Mesendoderm (in vitro differentiated cells): ENCODE measurements around the gene MMP24.

Source experiments
- DNase-seq: peaks from one replicate; pipeline ENCODE4 v3.0.0; 2013
- H2AK5ac ChIP-seq: 2 replicates; pipeline ENCODE4 v1.6.1; 2013; ENCODE audit warnings: low read length, inconsistent platforms
- H2BK120ac ChIP-seq: 2 replicates; pipeline ENCODE4 v1.6.1; 2013; ENCODE audit warnings: low read depth, mild to moderate bottlenecking, low read length, moderate library complexity, mixed read lengths
- H2BK15ac ChIP-seq: replicated peaks from 2 replicates; pipeline ENCODE4 v1.6.1; 2013; ENCODE audit warnings: low read depth, mild to moderate bottlenecking, moderate library complexity
- H2BK5ac ChIP-seq: 2 replicates; pipeline ENCODE4 v1.6.1; 2013; ENCODE audit warnings: low read length, inconsistent platforms
- H3K18ac ChIP-seq: 2 replicates; pipeline ENCODE4 v1.6.1; 2013; ENCODE audit warnings: mild to moderate bottlenecking, low read length, mixed read lengths
- H3K23ac ChIP-seq: one replicate; pipeline ENCODE4 v1.6.1; 2013; ENCODE audit warnings: low read length
- H3K27ac ChIP-seq: 2 replicates; pipeline ENCODE4 v1.5.1; 2013; ENCODE audit warnings: low read depth, mild to moderate bottlenecking, inconsistent platforms, low read length, moderate library complexity
- H3K27me3 ChIP-seq: 2 replicates; pipeline ENCODE4 v1.6.1; 2013; ENCODE audit warnings: low read length, control low read depth, mild to moderate bottlenecking, inconsistent platforms; ENCODE audit not compliant: insufficient read depth, poor library complexity
- H3K36me3 ChIP-seq: 2 replicates; pipeline ENCODE4 v1.6.1; 2013; ENCODE audit warnings: low read length, inconsistent platforms; ENCODE audit not compliant: control insufficient read depth, insufficient read depth
- H3K4ac ChIP-seq: one replicate; pipeline ENCODE4 v1.6.1; 2013; ENCODE audit warnings: low read depth, mild to moderate bottlenecking, low read length, moderate library complexity
- H3K4me1 ChIP-seq: 2 replicates; pipeline ENCODE4 v1.6.1; 2013; ENCODE audit warnings: low read depth, low read length, inconsistent platforms; ENCODE audit not compliant: control insufficient read depth
- H3K4me2 ChIP-seq: 2 replicates; pipeline ENCODE4 v1.6.1; 2013; ENCODE audit warnings: low read length
- H3K4me3 ChIP-seq: 2 replicates; pipeline ENCODE4 v1.5.1; 2013; ENCODE audit warnings: mild to moderate bottlenecking, low read length
- H3K56ac ChIP-seq: one replicate; pipeline ENCODE4 v1.6.1; 2013; ENCODE audit warnings: low read length
- H3K79me1 ChIP-seq: 2 replicates; pipeline ENCODE4 v1.6.1; 2013; ENCODE audit warnings: low read length, inconsistent platforms
- H3K79me2 ChIP-seq: 2 replicates; pipeline ENCODE4 v1.6.1; 2013; ENCODE audit warnings: mild to moderate bottlenecking, low read length; ENCODE audit not compliant: control insufficient read depth, insufficient read depth
- H3K9ac ChIP-seq: 2 replicates; pipeline ENCODE4 v1.6.1; 2013; ENCODE audit warnings: low read length, inconsistent platforms
- H4K5ac ChIP-seq: one replicate; pipeline ENCODE4 v1.6.1; 2013; ENCODE audit warnings: low read length
- H4K8ac ChIP-seq: one replicate; pipeline ENCODE4 v1.6.1; 2013; ENCODE audit warnings: low read depth, mild to moderate bottlenecking, control low read depth, low read length, moderate library complexity
- WGBS: extraction: QIAGEN DNeasy Blood & Tissue Kit; methylation state at CpG from one replicate; pipeline ENCODE4 v1.1.7; 2013; ENCODE audit warnings: low lambda C conversion rate, missing lambda C conversion rate; ENCODE audit not compliant: insufficient coverage; ENCODE audit errors: extremely low coverage; 5-methylcytosine and 5-hydroxymethylcytosine counted together

The MMP24 gene

DNA sequence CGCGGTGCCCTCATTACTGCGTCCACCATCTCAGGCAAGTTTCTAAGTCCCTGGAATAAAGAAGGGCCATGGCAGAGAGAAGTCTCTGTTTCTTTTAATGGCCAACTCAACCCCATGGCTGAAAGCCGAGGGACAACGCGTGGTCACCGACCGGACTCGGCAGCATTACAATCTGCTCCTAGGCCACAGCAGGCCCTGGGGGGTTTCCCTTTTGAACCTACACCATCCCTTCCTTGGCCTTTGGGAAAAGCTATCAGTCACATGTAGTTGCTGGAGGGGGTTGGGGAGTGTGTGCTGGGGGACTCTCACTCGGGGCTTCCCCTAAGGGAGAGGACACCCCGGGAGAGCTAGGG lies 76.9 kb downstream of the MMP24 start:
- no CpG with 5 or more reads among the region's 11 CpGs for WGBS
- peak overlapping the region; percentile 39 for H3K9ac ChIP-seq
- H3K36me3 ChIP-seq: no peaks in the 10 kb centered on the region
- no peak overlapping the region for H3K27ac ChIP-seq
- no peaks in the 10 kb centered on the region for H3K27me3 ChIP-seq
- no peak overlapping the region for H3K4me2 ChIP-seq
- no peaks in the 10 kb centered on the region for H3K79me1 ChIP-seq
- H2AK5ac ChIP-seq: no peak overlapping the region
- H3K23ac ChIP-seq: no peak overlapping the region
- H3K18ac ChIP-seq: no peak overlapping the region
- H3K56ac ChIP-seq: peak overlapping the region; percentile 26
- H4K8ac ChIP-seq: no peak overlapping the region
- no peak overlapping the region for H4K5ac ChIP-seq
- H2BK120ac ChIP-seq: no peak overlapping the region
- no peak overlapping the region for H3K4me3 ChIP-seq
- no peak overlapping the region for H2BK15ac ChIP-seq
- no peak for DNase-seq
- no peak overlapping the region for H3K4ac ChIP-seq
- no peaks in the 10 kb centered on the region for H3K79me2 ChIP-seq
- H3K4me1 ChIP-seq: peaks cover 3% of the 10 kb centered on the region
- H2BK5ac ChIP-seq: no peak overlapping the region

- no peak overlapping the region for H2AK5ac ChIP-seq
- peak overlapping the region; percentile 53 for H3K9ac ChIP-seq
- H3K4me1 ChIP-seq: peaks cover 3% of the 10 kb centered on the region
- H2BK5ac ChIP-seq: no peak overlapping the region
- no peak overlapping the region for H2BK15ac ChIP-seq
- H3K18ac ChIP-seq: no peak overlapping the region
- H3K4me3 ChIP-seq: no peak overlapping the region
- peak overlapping the region; percentile 72 for H3K56ac ChIP-seq
- no peak overlapping the region for H3K4ac ChIP-seq
- H3K79me1 ChIP-seq: no peaks in the 10 kb centered on the region
- WGBS: no CpG with 5 or more reads among the region's 18 CpGs
- H4K5ac ChIP-seq: no peak overlapping the region
- no peak overlapping the region for H4K8ac ChIP-seq
- H3K79me2 ChIP-seq: no peaks in the 10 kb centered on the region
- no peaks in the 10 kb centered on the region for H3K36me3 ChIP-seq
- no peak overlapping the region for H3K27ac ChIP-seq
- H3K27me3 ChIP-seq: no peaks in the 10 kb centered on the region
- DNase-seq: peak; percentile 98
- H3K4me2 ChIP-seq: peak overlapping the region; percentile 41
- no peak overlapping the region for H2BK120ac ChIP-seq
- no peak overlapping the region for H3K23ac ChIP-seq
These were observed 77.4 kb downstream of the MMP24 start for GRCh38 chr20:35303735-35304491.

DNA sequence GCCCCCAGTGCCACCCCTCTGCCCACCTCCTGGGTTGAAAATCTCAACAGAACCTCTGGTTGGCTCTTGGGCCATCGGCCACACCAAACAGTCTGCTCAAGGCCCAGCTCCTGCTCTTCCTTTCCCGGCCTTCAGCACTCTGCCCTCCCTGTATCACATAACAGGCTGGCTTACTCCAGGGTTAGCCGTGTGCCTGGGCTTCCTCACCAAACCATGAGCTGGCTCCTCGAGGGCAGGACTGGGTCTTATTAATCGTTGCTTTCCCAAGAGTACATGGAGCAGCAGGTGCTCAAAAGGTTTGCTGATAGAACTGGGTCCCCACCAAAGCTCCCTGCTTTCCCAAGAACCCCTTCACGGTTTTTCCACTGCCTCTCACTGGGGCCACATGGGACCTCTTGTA lies 78.5 kb downstream of the MMP24 start:
- Histone ChIP-seq H3K27me3 (no peaks in the 10 kb centered on the region), H3K4me2 (no peak overlapping the region), H3K23ac (no peak overlapping the region), H2AK5ac (no peak overlapping the region), H2BK15ac (no peak overlapping the region), H3K4me1 (peaks cover 3% of the 10 kb centered on the region), H3K4ac (no peak overlapping the region), H3K79me2 (no peaks in the 10 kb centered on the region), H3K27ac (no peak overlapping the region), H2BK120ac (no peak overlapping the region), H4K8ac (no peak overlapping the region), H2BK5ac (no peak overlapping the region), H3K36me3 (no peaks in the 10 kb centered on the region), H3K4me3 (no peak overlapping the region), H3K79me1 (no peaks in the 10 kb centered on the region), H3K18ac (no peak overlapping the region), H4K5ac (no peak overlapping the region), H3K56ac (no peak overlapping the region), H3K9ac (no peak overlapping the region)
- WGBS: no CpG with 5 or more reads among the region's 6 CpGs
- no peak for DNase-seq

DNA sequence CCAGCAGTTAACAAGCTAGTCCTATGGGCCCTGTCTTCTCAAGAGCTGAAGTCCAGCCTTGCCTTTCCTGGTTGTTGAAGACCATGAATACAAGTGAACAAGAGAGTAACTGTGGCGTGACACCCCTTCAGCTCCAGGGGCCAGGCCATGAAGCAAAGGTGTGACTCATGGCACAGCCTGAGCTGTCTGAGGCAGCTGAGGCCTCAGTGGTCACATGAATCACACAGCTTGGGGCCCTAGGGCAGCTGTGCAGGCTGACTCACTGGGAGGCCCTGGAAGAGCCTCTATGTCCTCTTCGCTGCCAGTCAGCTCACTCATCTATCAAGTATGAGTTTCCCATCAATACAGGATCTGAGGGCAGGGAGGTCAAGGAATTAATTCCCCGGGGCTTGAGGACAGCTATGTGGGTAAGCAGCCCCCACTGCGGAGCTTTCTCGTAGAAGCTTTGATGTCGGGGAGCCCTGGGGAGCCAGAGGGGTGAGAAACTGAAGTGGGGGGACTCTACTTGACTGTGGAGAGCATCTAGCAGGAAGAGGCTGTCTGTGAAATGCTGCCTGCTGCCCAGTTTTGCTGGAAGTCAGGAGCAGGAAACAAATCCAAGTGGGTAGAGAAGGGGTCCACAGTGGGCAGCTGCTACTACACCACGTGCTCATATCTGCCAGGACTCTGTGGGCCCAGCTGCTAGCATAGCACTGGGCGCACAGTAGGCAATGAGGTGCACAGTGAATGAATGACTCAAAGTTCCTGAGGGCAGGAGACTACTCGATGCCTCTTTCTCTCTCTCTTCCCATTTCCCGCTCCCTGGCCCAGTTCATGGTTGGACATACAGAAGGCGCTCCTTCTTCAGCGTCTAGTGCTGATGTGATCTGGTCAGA lies 79.4 kb downstream of the MMP24 start:
- no peak overlapping the region for H2AK5ac ChIP-seq
- no peaks in the 10 kb centered on the region for H3K79me1 ChIP-seq
- no peak overlapping the region for H2BK15ac ChIP-seq
- no peak overlapping the region for H2BK120ac ChIP-seq
- H2BK5ac ChIP-seq: no peak overlapping the region
- no peak overlapping the region for H3K23ac ChIP-seq
- H4K5ac ChIP-seq: no peak overlapping the region
- no peaks in the 10 kb centered on the region for H3K79me2 ChIP-seq
- peak overlapping the region; percentile 2 for H3K27ac ChIP-seq
- H3K9ac ChIP-seq: no peak overlapping the region
- no peak overlapping the region for H3K56ac ChIP-seq
- H3K4me3 ChIP-seq: no peak overlapping the region
- no peak overlapping the region for H3K4me2 ChIP-seq
- no CpG with 5 or more reads among the region's 12 CpGs for WGBS
- no peaks in the 10 kb centered on the region for H3K27me3 ChIP-seq
- no peaks in the 10 kb centered on the region for H3K36me3 ChIP-seq
- DNase-seq: peak; percentile 75
- no peak overlapping the region for H4K8ac ChIP-seq
- H3K18ac ChIP-seq: no peak overlapping the region
- H3K4me1 ChIP-seq: peaks cover 3% of the 10 kb centered on the region
- no peak overlapping the region for H3K4ac ChIP-seq

DNA sequence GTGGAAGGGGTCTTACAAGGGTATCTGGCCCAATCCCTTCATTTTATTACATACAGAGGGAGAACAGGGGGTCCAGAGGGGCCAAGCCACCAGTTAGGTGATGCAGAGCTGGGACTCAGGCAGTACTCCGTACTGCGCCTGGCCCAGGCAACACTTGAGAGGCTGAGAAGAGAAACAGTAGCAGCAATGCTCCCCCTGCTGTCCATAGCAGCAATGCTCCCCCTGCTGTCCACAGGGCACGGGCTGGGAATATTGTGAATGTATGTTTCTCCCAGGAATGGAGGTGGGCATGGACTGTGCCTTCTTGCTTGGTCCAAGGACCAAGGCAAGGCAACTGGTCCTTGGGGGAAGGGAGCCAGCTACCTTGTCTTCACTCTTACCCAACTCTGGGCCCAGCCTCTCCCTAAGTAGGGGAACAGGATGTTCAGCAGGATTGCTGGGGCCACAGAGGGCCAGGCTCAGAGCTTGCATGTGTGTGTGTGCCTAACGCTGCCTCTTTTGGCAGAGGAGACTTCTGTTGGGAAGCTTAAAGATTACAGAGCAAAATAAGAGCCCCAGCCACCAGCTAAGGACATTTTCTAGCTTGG lies 80.5 kb downstream of the MMP24 start:
- H3K23ac ChIP-seq: no peak overlapping the region
- H2BK120ac ChIP-seq: no peak overlapping the region
- no peaks in the 10 kb centered on the region for H3K36me3 ChIP-seq
- no peak overlapping the region for H3K9ac ChIP-seq
- H3K27me3 ChIP-seq: no peaks in the 10 kb centered on the region
- no peak overlapping the region for H4K5ac ChIP-seq
- H3K79me2 ChIP-seq: no peaks in the 10 kb centered on the region
- no peak overlapping the region for H2AK5ac ChIP-seq
- no peak overlapping the region for H2BK5ac ChIP-seq
- DNase-seq: peak; percentile 85
- H3K27ac ChIP-seq: no peak overlapping the region
- H3K79me1 ChIP-seq: no peaks in the 10 kb centered on the region
- H3K56ac ChIP-seq: no peak overlapping the region
- no peak overlapping the region for H3K4me3 ChIP-seq
- H3K18ac ChIP-seq: no peak overlapping the region
- H4K8ac ChIP-seq: no peak overlapping the region
- whole genome bisulfite sequencing: no CpG with 5 or more reads among the region's 4 CpGs
- peaks cover 5% of the 10 kb centered on the region for H3K4me1 ChIP-seq
- H2BK15ac ChIP-seq: no peak overlapping the region
- H3K4me2 ChIP-seq: no peak overlapping the region
- no peak overlapping the region for H3K4ac ChIP-seq
